C4-2B (cell line): ENCODE results near the gene PODNL1.

Experiments
- CTCF ChIP-seq: fragments of 450-650 bp; conservative IDR thresholded peaks from 2 replicates; pipeline ENCODE4 v1.5.1; 2017; ENCODE audit warnings: mild to moderate bottlenecking
- ZFX ChIP-seq: fragments of 450-650 bp; IDR thresholded peaks from 2 replicates; pipeline ENCODE4 v1.6.1; 2017

- TF ChIP-seq CTCF, result no peak
- TF ChIP-seq ZFX, result no peak
These were observed 22.9 kb upstream of the PODNL1 start for GRCh38 chr19:13960863-13961784.
